Measurements from ENCODE around the gene HDGF. TPM values are rescaled to one million over a fixed set of nuclear protein-coding genes. Genes with fewer than 3 reads are reported as not detected.

HDGF gene
- total RNA-seq, 4 donors from 2014 or later, result 41.2 to 150 (median 73.7) TPM

GRCh38 chr1:156698995-156699394 lies 52.5 kb downstream of the HDGF start:
- Histone ChIP-seq H3K27ac (no peak overlapping the region), H3K4me3 (no peak overlapping the region), H3K36me3 (no peaks in the 10 kb centered on the region), H3K9me3 (no peaks in the 10 kb centered on the region), H3K27me3 (no peaks in the 10 kb centered on the region), H3K4me1 (no peaks in the 10 kb centered on the region)
- no peak for TF ChIP-seq CTCF (IDR thresholded peaks at IDR 0.05)
- no peak for TF ChIP-seq POLR2A (IDR thresholded peaks at IDR 0.05)
- DNase-seq, result no peak
- intact Hi-C loops (cut with DNase I; ENCODE audit: low total_unique reads), result loop anchor here (10.0 kb wide), 1 partner anchor 186 kb away; no protein-coding TSS in a partner anchor

GRCh38 chr1:156697481-156697880 lies 54.0 kb downstream of the HDGF start:
- Histone ChIP-seq H3K4me3 (no peak overlapping the region), H3K9me3 (no peaks in the 10 kb centered on the region), H3K36me3 (no peaks in the 10 kb centered on the region), H3K27me3 (no peaks in the 10 kb centered on the region), H3K27ac (no peak overlapping the region), H3K4me1 (no peaks in the 10 kb centered on the region)
- intact Hi-C loops (cut with DNase I; ENCODE audit: low total_unique reads), result loop anchor here (10.0 kb wide), 1 partner anchor 187 kb away; no protein-coding TSS in a partner anchor
- TF ChIP-seq POLR2A (IDR thresholded peaks at IDR 0.05) (no peak), CTCF (IDR thresholded peaks at IDR 0.05) (no peak)
- no peak for DNase-seq

- no peaks in the 10 kb centered on the region for H3K4me1 ChIP-seq
- no peaks in the 10 kb centered on the region for H3K36me3 ChIP-seq
- no peaks in the 10 kb centered on the region for H3K9me3 ChIP-seq
- intact Hi-C loops (cut with DNase I; ENCODE audit: low total_unique reads), result loop anchor here (10.0 kb wide), 1 partner anchor 188 kb away; no protein-coding TSS in a partner anchor
- no peaks in the 10 kb centered on the region for H3K27me3 ChIP-seq
- no peak for DNase-seq
- H3K4me3 ChIP-seq, result no peak overlapping the region
- no peak overlapping the region for H3K27ac ChIP-seq
- TF ChIP-seq POLR2A (IDR thresholded peaks at IDR 0.05) (no peak), CTCF (IDR thresholded peaks at IDR 0.05) (no peak)
Observed at GRCh38 chr1:156696755-156697154, 54.7 kb downstream of the HDGF start.

- no peak overlapping the region for H3K27ac ChIP-seq
- H3K36me3 ChIP-seq, result no peaks in the 10 kb centered on the region
- no peak for DNase-seq
- no peaks in the 10 kb centered on the region for H3K4me1 ChIP-seq
- intact Hi-C loops (cut with DNase I; ENCODE audit: low total_unique reads), result loop anchor here (10.0 kb wide), 1 partner anchor 190 kb away; no protein-coding TSS in a partner anchor
- no peaks in the 10 kb centered on the region for H3K9me3 ChIP-seq
- H3K4me3 ChIP-seq, result no peak overlapping the region
- TF ChIP-seq CTCF (IDR thresholded peaks at IDR 0.05) (no peak), POLR2A (IDR thresholded peaks at IDR 0.05) (no peak)
- H3K27me3 ChIP-seq, result no peaks in the 10 kb centered on the region
Observed at GRCh38 chr1:156694690-156694962, 56.8 kb downstream of the HDGF start.

- no peaks in the 10 kb centered on the region for H3K9me3 ChIP-seq
- H3K27me3 ChIP-seq, result no peaks in the 10 kb centered on the region
- no peaks in the 10 kb centered on the region for H3K4me1 ChIP-seq
- no peak for DNase-seq
- H3K36me3 ChIP-seq, result no peaks in the 10 kb centered on the region
- TF ChIP-seq CTCF (IDR thresholded peaks at IDR 0.05), result no peak
- no peak for TF ChIP-seq POLR2A (IDR thresholded peaks at IDR 0.05)
- H3K4me3 ChIP-seq, result no peak overlapping the region
- intact Hi-C loops (cut with DNase I; ENCODE audit: low total_unique reads), result loop anchor here (10.0 kb wide), 1 partner anchor 191 kb away; no protein-coding TSS in a partner anchor
- no peak overlapping the region for H3K27ac ChIP-seq
Observed at GRCh38 chr1:156693848-156694689, 57.4 kb downstream of the HDGF start.
